Mammary epithelial cell (primary cell): ENCODE results near the gene FAM184A.

Experiments used
- CTCF ChIP-seq, 2 donors: IDR thresholded peaks in 1 of 2; conservative IDR thresholded peaks in 1 of 2; 2 replicates each; pipeline ENCODE4 v1.5.1; 2011 to 2012; ENCODE audit warnings: inconsistent platforms in 2 of 2, low read length in 2 of 2, mild to moderate bottlenecking in 2 of 2, control low read depth in 1 of 2, low read depth in 1 of 2; ENCODE audit not compliant: insufficient read depth in 1 of 2; ENCODE audit errors: extremely low read depth in 1 of 2
- EZH2 ChIP-seq: IDR thresholded peaks from 2 replicates; pipeline ENCODE4 v1.6.1; 2012; ENCODE audit warnings: low read length, inconsistent platforms, borderline replicate concordance

GRCh38 chr6:119071576-119071975, 6.9 kb downstream of the FAM184A start:
- TF ChIP-seq CTCF (conservative IDR thresholded peaks at IDR 0.05 in 1 of 2, IDR thresholded peaks at IDR 0.05 in 1 of 2; ENCODE audit: extremely low read depth in 1 of 2, insufficient read depth in 1 of 2, low read depth in 1 of 2, low read length in 2 of 2) (no peak), EZH2 (no peak)
